ENCODE results near the gene SMG5. TPM values are rescaled to one million over a fixed set of nuclear protein-coding genes. Genes with fewer than 3 reads are reported as not detected.

The SMG5 gene
- total RNA-seq, 1 experiment from 2014 or later = 103 TPM

GRCh38 chr1:156285437-156285836 is 2.8 kb upstream of the SMG5 start:
- H3K23me2 ChIP-seq (ENCODE audit: insufficient read length, low read depth, low read length, poor library complexity, severe bottlenecking) = peaks cover 12% of the 10 kb centered on the region
- H4K91ac ChIP-seq (ENCODE audit: insufficient read length, low read depth, low read length) = no peak overlapping the region
- H3K14ac ChIP-seq (ENCODE audit: insufficient read depth, low read length) = no peak overlapping the region
- Mint-ChIP-seq H3K36me3 (ENCODE audit: insufficient read depth in 1 of 3, low read depth in 3 of 3) (0 out of 7 replicates have a peak, but pooled peaks cover 0 to 5% (median 0%) of the 10 kb centered on the region in 3 experiments), H3K27me3 (ENCODE audit: low read depth) (no peaks in the 10 kb centered on the region; the same call in 1 of the 2 replicates), H3K4me3 (no peak overlapping the region), H3K27ac (no peak overlapping the region), H3K4me1 (peaks cover 24 to 29% of the 10 kb centered on the region in 2 experiments), H3K9me3 (no peaks in the 10 kb centered on the region)
- no peak overlapping the region for H2BK15ac ChIP-seq (ENCODE audit: low read depth, low read length)
- no peak overlapping the region for H3T11ph ChIP-seq (ENCODE audit: low read length)
- no peak overlapping the region for H4K8ac ChIP-seq (replicated peaks; ENCODE audit: insufficient read length, low read depth, low read length)
- peaks cover 14% of the 10 kb centered on the region for H3K79me2 ChIP-seq (ENCODE audit: insufficient read depth, low read length)
- no peak overlapping the region for H3K27ac ChIP-seq (ENCODE audit: insufficient read length, low read depth, low read length)
- H2AK5ac ChIP-seq (ENCODE audit: insufficient read length, low read length) = no peak overlapping the region
- H3K23ac ChIP-seq (ENCODE audit: insufficient read length, low read depth, low read length) = no peak overlapping the region
- H3K79me1 ChIP-seq (ENCODE audit: insufficient read depth, low read depth, low read length, poor library complexity, severe bottlenecking) = no peaks in the 10 kb centered on the region
- no peak for DNase-seq
- H3K4ac ChIP-seq (ENCODE audit: low read depth, low read length) = no peak overlapping the region
- no peak overlapping the region for H2BK12ac ChIP-seq (ENCODE audit: insufficient read length, low read depth, low read length)
- H3K18ac ChIP-seq (ENCODE audit: insufficient read length, low read depth, low read length) = no peak overlapping the region
- no peak overlapping the region for H3K56ac ChIP-seq (ENCODE audit: insufficient read length, low read depth, low read length)
- no peaks in the 10 kb centered on the region for H3K9me3 ChIP-seq (ENCODE audit: control insufficient read depth, low read depth, low read length)
- no peaks in the 10 kb centered on the region; the same call in 1 of the 2 replicates for H3K27me3 ChIP-seq (ENCODE audit: insufficient read depth, low read length)
- no peak for TF ChIP-seq CTCF (conservative IDR thresholded peaks at IDR 0.05)
- no peak overlapping the region for H3K9ac ChIP-seq (ENCODE audit: extremely low read depth, insufficient read length, low read length)
- WGBS (ENCODE audit: extremely low coverage, insufficient read length, low lambda C conversion rate) = no CpG with 5 or more reads among the region's 21 CpGs
- H2BK5ac ChIP-seq (ENCODE audit: insufficient read length, low read length) = no peak overlapping the region
- H3K4me2 ChIP-seq (ENCODE audit: insufficient read depth, insufficient read length, low read length) = no peak overlapping the region
- H3K4me1 ChIP-seq (ENCODE audit: insufficient read depth, low read length) = no peaks in the 10 kb centered on the region
- no peaks in the 10 kb centered on the region for H4K20me1 ChIP-seq (ENCODE audit: control insufficient read depth, insufficient read depth, insufficient read length)
- H4K5ac ChIP-seq (ENCODE audit: insufficient read length, low read depth, low read length) = no peak overlapping the region
- no peak overlapping the region for H2BK20ac ChIP-seq (ENCODE audit: low read depth, low read length, poor library complexity, severe bottlenecking)
- H2BK120ac ChIP-seq (ENCODE audit: low read depth, low read length, poor library complexity, severe bottlenecking) = no peak overlapping the region
- no peak overlapping the region for H2AFZ ChIP-seq (ENCODE audit: low read length)
